GM12878 (cell line): ENCODE data around the gene FCRL2. TPM values are rescaled to one million over a fixed set of nuclear protein-coding genes. Genes with fewer than 3 reads are reported as not detected.
A peak's percentile ranks its signal among the peaks of the same experiment; 100 is the strongest.

Source experiments
- ATAC-seq: fragments of 200-7000 bp; cut with Tn5 transposase; 3 replicates; pipeline ENCODE4 v1.9.1; 2020; ENCODE audit warnings: mild to moderate bottlenecking, moderate library complexity
- BruUV-seq: library from RNA; stranded (reverse); fragments of 400-500 nt; replicated peaks from 2 replicates; lab custom pipeline; 2021; lab: Mats Ljungman, UMichigan
- CTCF ChIA-PET: fragments of 300-600 bp; sonication (Branson Sonifier 250); formaldehyde crosslinking; extraction: SDS; loops from one replicate; lab custom pipeline; 2021; ENCODE audit warnings: inconsistent platforms; lab: Yijun Ruan, JAX
- POLR2A ChIA-PET: fragments of 350-600 bp; formaldehyde crosslinking; extraction: SDS; loops from one replicate; lab custom pipeline; 2021; ENCODE audit warnings: inconsistent platforms; lab: Charles Lee
- RAD21 ChIA-PET: fragments of 300-600 bp; sonication (Branson Sonifier 250); formaldehyde crosslinking; loops from one replicate; lab custom pipeline; 2023; ENCODE audit warnings: antibody characterized with exemption; ENCODE audit not compliant: unreplicated experiment; lab: Charles Lee
- SMC1A ChIA-PET: fragments of 300-600 bp; sonication (Branson Sonifier 250); formaldehyde crosslinking; loops from one replicate; lab custom pipeline; 2023; ENCODE audit not compliant: unreplicated experiment, uncharacterized antibody; lab: Charles Lee
- DNase-seq: peaks from one replicate; pipeline ENCODE4 v3.0.0-alpha.2; 2011; ENCODE audit warnings: low read depth, low spot score
- FAIRE-seq: peaks from 3 replicates; lab custom pipeline; 2011; peaks lifted over from hg19 to GRCh38; lab: Jason Lieb, UNC
- H2AFZ ChIP-seq: 2 replicates; pipeline ENCODE4 v1.6.0; 2011; ENCODE audit warnings: low read depth, low read length, control low read depth; ENCODE audit not compliant: control insufficient read depth
- H3K27ac ChIP-seq: 2 replicates; pipeline ENCODE4 v1.5.1; 2011; ENCODE audit warnings: control low read depth; ENCODE audit not compliant: control insufficient read depth, insufficient read depth
- H3K27me3 ChIP-seq, 2 experiments: replicated peaks in 1 of 2; 2 replicates each; pipeline versions ENCODE4 v1.6.0 to v1.6.1; 2011; ENCODE audit warnings: low read length in 1 of 2; ENCODE audit not compliant: control insufficient read depth in 2 of 2, insufficient read depth in 2 of 2
- H3K36me3 ChIP-seq, 2 experiments: 2 replicates each; pipeline ENCODE4 v1.5.1; 2011; ENCODE audit warnings: low read length in 1 of 2; ENCODE audit not compliant: control insufficient read depth in 2 of 2, insufficient read depth in 2 of 2
- H3K4me1 ChIP-seq: 2 replicates; pipeline ENCODE4 v1.6.1; 2011; ENCODE audit warnings: mild to moderate bottlenecking, low read length, moderate library complexity, mixed read lengths; ENCODE audit not compliant: control insufficient read depth, insufficient read depth
- H3K4me2 ChIP-seq: 2 replicates; pipeline ENCODE4 v1.6.0; 2011; ENCODE audit warnings: control low read depth; ENCODE audit not compliant: control insufficient read depth, insufficient read depth
- H3K4me3 ChIP-seq: fragments of 200-600 bp; sonication (generic); 2 replicates; pipeline ENCODE4 v1.5.1; 2016
- H3K79me2 ChIP-seq: 2 replicates; pipeline ENCODE4 v1.6.0; 2011; ENCODE audit warnings: low read length; ENCODE audit not compliant: control insufficient read depth, insufficient read depth
- H3K9ac ChIP-seq: 2 replicates; pipeline ENCODE4 v1.8.0; 2011; ENCODE audit warnings: low read length, control low read depth, mixed read lengths; ENCODE audit not compliant: control insufficient read depth, insufficient read depth
- H3K9me3 ChIP-seq: replicated peaks from 3 replicates; pipeline ENCODE4 v1.5.1; 2011; ENCODE audit warnings: mild to moderate bottlenecking, low read length; ENCODE audit not compliant: control insufficient read depth, insufficient read depth
- H4K20me1 ChIP-seq: 2 replicates; pipeline ENCODE4 v1.6.0; 2011; ENCODE audit not compliant: control insufficient read depth, insufficient read depth
- BRCA1 ChIP-seq: IDR thresholded peaks from 2 replicates; pipeline ENCODE4 v1.6.1; 2011; ENCODE audit warnings: low read depth, low read length, improper control_type of control experiment
- CBX3 ChIP-seq: fragments of 200-600 bp; sonication (generic); IDR thresholded peaks from 2 replicates; pipeline ENCODE4 v1.6.1; 2016; ENCODE audit warnings: low read depth, borderline replicate concordance
- CEBPB ChIP-seq, 2 experiments: fragments of 150-350 bp in 1 of 2; IDR thresholded peaks; 2 replicates each; pipeline ENCODE4 v1.6.1; 2012 to 2014; ENCODE audit warnings: low read depth in 2 of 2, low read length in 2 of 2, borderline replicate concordance in 1 of 2, inconsistent platforms in 1 of 2
- CHD2 ChIP-seq: IDR thresholded peaks from 2 replicates; pipeline ENCODE4 v1.6.1; 2011; ENCODE audit warnings: low read depth, low read length, improper control_type of control experiment, borderline replicate concordance
- ESRRA ChIP-seq: IDR thresholded peaks from 2 replicates; pipeline ENCODE4 v1.6.1; 2012; ENCODE audit warnings: mild to moderate bottlenecking, low read length, improper control_type of control experiment
- HDAC6 ChIP-seq: fragments of 200-600 bp; sonication (generic); IDR thresholded peaks from one replicate; pipeline ENCODE4 v1.8.0; 2017; ENCODE audit warnings: antibody characterized with exemption; ENCODE audit not compliant: unreplicated experiment
- IKZF1 ChIP-seq: fragments of 450-650 bp; conservative IDR thresholded peaks from 2 replicates; pipeline ENCODE4 v1.6.1; 2017; ENCODE audit warnings: antibody characterized with exemption, mild to moderate bottlenecking
- MTA2 ChIP-seq: fragments of 450-650 bp; IDR thresholded peaks from 2 replicates; pipeline ENCODE4 v1.6.1; 2016; ENCODE audit warnings: low read depth, mild to moderate bottlenecking, moderate library complexity
- NFIC ChIP-seq: IDR thresholded peaks from 2 replicates; pipeline ENCODE4 v1.6.1; 2012; ENCODE audit warnings: low read depth, mild to moderate bottlenecking, inconsistent platforms, low read length, moderate library complexity
- NFXL1 ChIP-seq: fragments of 450-650 bp; IDR thresholded peaks from 2 replicates; pipeline ENCODE4 v1.6.1; 2017; ENCODE audit warnings: antibody characterized with exemption, mild to moderate bottlenecking, borderline replicate concordance
- NFYA ChIP-seq: IDR thresholded peaks from 2 replicates; pipeline ENCODE4 v1.6.1; 2011; ENCODE audit warnings: low read depth, mild to moderate bottlenecking, low read length, improper control_type of control experiment, borderline replicate concordance
- NR2F1 ChIP-seq: fragments of 450-650 bp; conservative IDR thresholded peaks from 2 replicates; pipeline ENCODE4 v1.6.1; 2017; ENCODE audit warnings: mild to moderate bottlenecking
- PAX5 ChIP-seq: IDR thresholded peaks from 2 replicates; pipeline ENCODE4 v1.6.1; 2011; ENCODE audit warnings: low read depth, low read length, borderline replicate concordance
- RBBP5 ChIP-seq: fragments of 200-600 bp; sonication (generic); conservative IDR thresholded peaks from 2 replicates; pipeline ENCODE4 v1.6.1; 2016
- RELA ChIP-seq: fragments of 450-650 bp; IDR thresholded peaks from 2 replicates; pipeline ENCODE4 v1.8.0; 2014; ENCODE audit warnings: borderline replicate concordance; ENCODE audit not compliant: partially characterized antibody
- SMC3 ChIP-seq: IDR thresholded peaks from 2 replicates; pipeline ENCODE4 v1.6.1; 2011; ENCODE audit warnings: low read length, improper control_type of control experiment, borderline replicate concordance
- SPI1 ChIP-seq: IDR thresholded peaks from 2 replicates; pipeline ENCODE4 v1.6.1; 2011; ENCODE audit warnings: low read depth, mild to moderate bottlenecking, low read length, moderate library complexity, borderline replicate concordance; ENCODE audit not compliant: insufficient read depth
- SUZ12 ChIP-seq: fragments of 200-600 bp; sonication (generic); IDR thresholded peaks from one replicate; pipeline ENCODE4 v1.6.1; 2018; ENCODE audit warnings: antibody characterized with exemption, mild to moderate bottlenecking; ENCODE audit not compliant: unreplicated experiment
- TCF3 ChIP-seq: IDR thresholded peaks from 2 replicates; pipeline ENCODE4 v1.6.1; 2012; ENCODE audit warnings: low read depth, mild to moderate bottlenecking, low read length, borderline replicate concordance; ENCODE audit not compliant: insufficient read depth
- TCF7 ChIP-seq: IDR thresholded peaks from 2 replicates; pipeline ENCODE4 v1.6.1; 2014; ENCODE audit warnings: antibody characterized with exemption, borderline replicate concordance
- USF1 ChIP-seq: IDR thresholded peaks from 2 replicates; pipeline ENCODE4 v1.6.1; 2011; ENCODE audit warnings: borderline replicate concordance, low read depth, mild to moderate bottlenecking, moderate library complexity, mixed read lengths, low read length; ENCODE audit not compliant: insufficient read depth; ENCODE audit errors: extremely low read length
- ZZZ3 ChIP-seq: IDR thresholded peaks from 2 replicates; pipeline ENCODE4 v1.6.1; 2011; ENCODE audit warnings: low read depth; ENCODE audit not compliant: control insufficient read depth, insufficient read length
- WGBS: methylation state at CpG from one replicate; pipeline ENCODE4 v1.1.6; 2016; ENCODE audit warnings: low lambda C conversion rate; ENCODE audit not compliant: insufficient replicate concordance, insufficient coverage; ENCODE audit errors: missing lambda C conversion rate; 5-methylcytosine and 5-hydroxymethylcytosine counted together
- in situ Hi-C: fragments of 300-500 bp; cut with MboI; formaldehyde crosslinking; loops from 9 replicates; pipeline ENCODE4 v1.14.3; 2018; ENCODE audit warnings: mixed read lengths
- intact Hi-C: fragments of 100-400 bp; cut with micrococcal nuclease; formaldehyde crosslinking; loops from one replicate; pipeline ENCODE4 v1.14.2; 2022; ENCODE audit not compliant: unreplicated experiment
- polyA plus RNA-seq, 11 experiments: library from polyadenylated mRNA; depleted of rRNA in 4 of 11; unstranded in 6 of 11; stranded (reverse) in 5 of 11; fragments of >200 nt; fragmentation: Nextera tagmentation in 4 of 11; fragmentation: Illumina TruSeq in 1 of 11; extraction: Ambion mirVana in 4 of 11; extraction: Trizol in 1 of 11; gene quantifications; 1 replicate in 1 of 11; 2 replicates in 10 of 11; pipeline versions ENCODE4 v1.2.1 to v1.2.3, GENCODE V29; 2011 to 2016; ENCODE audit warnings: inconsistent platforms in 2 of 11, missing spikeins in 2 of 11, low read depth in 1 of 11
- total RNA-seq, 4 experiments: library from RNA; depleted of rRNA in 3 of 4; stranded (reverse); fragments of >200 nt in 3 of 4; fragmentation: Illumina TruSeq in 1 of 4; extraction: Trizol in 1 of 4; gene quantifications; 2 replicates each; pipeline versions ENCODE4 v1.2.1 to v1.2.3, GENCODE V29; 2013 to 2021

FCRL2 gene
- total and polyA plus RNA-seq, 10 of the 15 experiments (the other 5 are each of a cell fraction or from before 2014, with no cell fraction given) = 0.07 to 7.3 (median 0.61) TPM

- TF ChIP-seq MTA2 (peak; percentile 40), CEBPB (IDR thresholded peaks at IDR 0.05; ENCODE audit: borderline replicate concordance in 1 of 2, low read depth in 2 of 2, low read length in 2 of 2) (0 out of 4 replicates have a peak, but pooled peaks of 1 of the 2 experiments have one; percentile 31), NFIC (peak; percentile 84), NR2F1 (peak; percentile 73), TCF7 (peak; percentile 64; the same call in 1 of the 2 replicates)
- TF ChIP-seq, all 136 proteins: peak for 25
Measured at GRCh38 chr1:157781048-157781447, 4.1 kb upstream of the FCRL2 start (continued).

GRCh38 chr1:157775101-157775870, 1.6 kb downstream of the FCRL2 start:
- BruUV-seq = no TSS peak
- in situ Hi-C loops (no loop called here), intact Hi-C loops (loop anchor here (5.0 to 10.0 kb wide), 2 partner anchors 82 to 400 kb away; no protein-coding TSS in a partner anchor)
- SMC1A ChIA-PET = interaction anchor here (0.7 to 2.6 kb wide), 7 partner anchors 8 to 270 kb away, joined by 3 to 23 read pairs (median 3); no protein-coding TSS in a partner anchor
- no peak for TF ChIP-seq HDAC6
- TF ChIP-seq PAX5 = no peak
- TF ChIP-seq SUZ12 = no peak
- TF ChIP-seq NFXL1 = no peak
- no peak for TF ChIP-seq RBBP5
- no peak for TF ChIP-seq SMC3
- TF ChIP-seq USF1 = no peak
- no peak for TF ChIP-seq CHD2
- no peak for TF ChIP-seq SPI1
- TF ChIP-seq ZZZ3 = no peak
- no peak for TF ChIP-seq IKZF1
- no peak for TF ChIP-seq RELA
- no peak for TF ChIP-seq ESRRA
- TF ChIP-seq NFYA = no peak
- no peak for TF ChIP-seq CBX3
- no peak for TF ChIP-seq BRCA1
- no peak for TF ChIP-seq TCF3
- FAIRE-seq (no peak), DNase-seq (no peak), ATAC-seq (no peak)
- Histone ChIP-seq H3K27ac (no peak overlapping the region), H3K4me3 (no peak overlapping the region), H3K4me1 (peaks cover 15% of the 10 kb centered on the region), H4K20me1 (no peaks in the 10 kb centered on the region), H3K9me3 (no peaks in the 10 kb centered on the region), H3K27me3 (peaks cover 2 to 7% of the 10 kb centered on the region in 2 experiments; a peak in 1 of 4 replicates), H3K9ac (no peak overlapping the region), H2AFZ (no peak overlapping the region), H3K36me3 (no peaks in the 10 kb centered on the region), H3K79me2 (no peaks in the 10 kb centered on the region), H3K4me2 (no peak overlapping the region)
- 52% methylated on average over 4 of the region's 4 CpGs for whole genome bisulfite sequencing
- RAD21 ChIA-PET = interaction anchor here (0.8 to 1.3 kb wide), 4 partner anchors 9 to 198 kb away, joined by 3 read pairs; partner anchors contain the start of gene FCRL3
- CTCF ChIA-PET = interaction anchor here (1.0 to 5.0 kb wide), 6 partner anchors 7 to 197 kb away, joined by 3 to 68 read pairs (median 4); no protein-coding TSS in a partner anchor
- POLR2A ChIA-PET = no interaction called here
